Activated T-helper 17 cell treated with anti-CD3 and anti-CD28 coated beads, Interleukin-2, amount 50 U/mL, for 72 hours (primary cell): Measurements from ENCODE around the gene PTPRN2. TPM values are rescaled to one million over a fixed set of nuclear protein-coding genes. Genes with fewer than 3 reads are reported as not detected.
"Not testable (repeated sequence)": the region's sequence is repeated elsewhere in the genome, so short reads cannot be mapped to it uniquely, and the experiment has no call there.

Source experiments
- ATAC-seq: fragments of 150-1000 bp; cut with Tn5 transposase; replicated peaks from 2 replicates; pipeline ENCODE4 v1.10.0; 2021; ENCODE audit warnings: mild to moderate bottlenecking, moderate library complexity
- H3K27ac Mint-ChIP-seq: one replicate; pipeline ENCODE4 v1.8.0; 2022; ENCODE audit warnings: mixed read lengths
- H3K27me3 Mint-ChIP-seq: one replicate; pipeline ENCODE4 v1.8.0; 2022; ENCODE audit warnings: mixed read lengths
- H3K36me3 Mint-ChIP-seq: one replicate; pipeline ENCODE4 v1.8.0; 2022; ENCODE audit warnings: low read depth, mild to moderate bottlenecking, mixed read lengths
- H3K4me1 Mint-ChIP-seq: one replicate; pipeline ENCODE4 v1.8.0; 2022; ENCODE audit warnings: mixed read lengths
- H3K4me3 Mint-ChIP-seq: one replicate; pipeline ENCODE4 v1.8.0; 2022; ENCODE audit warnings: mild to moderate bottlenecking, mixed read lengths
- H3K9me3 Mint-ChIP-seq: one replicate; pipeline ENCODE4 v1.8.0; 2022; ENCODE audit warnings: mixed read lengths
- total RNA-seq, 2 donors: library from RNA; stranded (reverse); gene quantifications; one replicate each; pipeline ENCODE4 v1.2.3, GENCODE V29; 2022

Gene PTPRN2
- total RNA-seq, 2 donors from 2014 or later, result 0.48 to 1.4 TPM

DNA sequence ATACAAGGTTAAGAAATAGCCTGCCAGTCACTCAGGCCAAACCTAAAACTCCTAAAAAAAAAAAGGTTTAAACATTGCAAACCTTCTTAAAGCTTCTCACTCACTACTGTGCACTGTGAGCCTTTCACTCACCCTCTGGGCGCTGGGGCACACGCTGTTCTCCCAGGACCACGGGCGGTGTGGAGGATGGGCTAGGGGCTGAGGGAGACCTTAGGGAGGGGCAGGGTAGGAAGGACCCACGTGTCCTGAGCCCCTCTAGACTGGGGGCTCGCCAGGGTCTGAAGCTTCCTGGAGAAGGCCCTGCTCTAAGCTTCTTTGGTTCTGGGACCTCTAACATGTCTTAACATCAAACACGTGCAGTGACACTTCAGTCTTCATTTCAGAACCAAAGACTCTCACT lies 681.0 kb downstream of the PTPRN2 start:
- Mint-ChIP-seq H3K27ac (no peak overlapping the region), H3K4me1 (no peaks in the 10 kb centered on the region), H3K4me3 (no peak overlapping the region), H3K36me3 (no peaks in the 10 kb centered on the region), H3K9me3 (no peaks in the 10 kb centered on the region), H3K27me3 (peaks cover under 1% of the 10 kb centered on the region)
- no peak for ATAC-seq

DNA sequence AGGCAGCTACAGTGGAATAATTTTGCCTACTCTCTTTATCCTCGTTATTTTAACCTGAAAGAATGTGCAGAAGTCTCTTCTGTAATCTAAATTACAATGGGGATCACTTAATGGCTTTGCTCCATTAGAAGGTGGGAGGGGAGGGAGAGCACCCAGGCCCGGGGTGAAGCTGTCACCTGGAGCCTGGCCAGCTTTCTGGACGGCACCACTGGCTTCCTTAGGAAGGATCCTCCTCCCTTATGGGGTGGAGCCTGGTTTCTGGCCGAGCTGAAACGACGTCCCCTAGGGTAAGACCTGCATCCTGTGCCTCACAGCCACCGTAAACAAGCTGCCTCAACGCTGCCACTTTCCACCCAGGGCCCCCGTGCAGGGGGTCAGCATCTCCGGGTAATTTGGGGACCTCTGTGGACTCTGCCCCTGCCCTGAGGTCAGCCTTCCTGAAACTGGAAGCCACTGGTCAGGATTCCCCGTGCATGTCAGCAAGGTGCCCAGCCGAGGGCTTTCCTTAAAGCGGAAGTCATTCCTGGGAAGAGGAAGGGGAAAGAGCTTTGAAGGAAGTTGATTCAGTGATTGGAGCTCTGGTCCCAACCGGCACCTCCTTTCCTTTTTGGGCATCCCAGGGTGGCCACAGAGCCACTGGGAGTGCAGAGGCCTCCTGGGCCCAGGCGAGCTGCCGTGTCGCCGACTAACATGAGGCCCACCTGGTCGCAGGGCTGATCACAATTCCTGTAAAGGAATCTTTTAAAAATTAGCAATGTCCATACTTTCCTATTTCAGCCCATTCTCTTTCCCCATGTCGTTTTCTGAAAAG lies 681.8 kb downstream of the PTPRN2 start:
- no peaks in the 10 kb centered on the region for H3K9me3 Mint-ChIP-seq
- H3K4me1 Mint-ChIP-seq, result no peaks in the 10 kb centered on the region
- H3K4me3 Mint-ChIP-seq, result no peak overlapping the region
- H3K36me3 Mint-ChIP-seq, result no peaks in the 10 kb centered on the region
- H3K27ac Mint-ChIP-seq, result no peak overlapping the region
- no peak for ATAC-seq
- no peaks in the 10 kb centered on the region for H3K27me3 Mint-ChIP-seq

DNA sequence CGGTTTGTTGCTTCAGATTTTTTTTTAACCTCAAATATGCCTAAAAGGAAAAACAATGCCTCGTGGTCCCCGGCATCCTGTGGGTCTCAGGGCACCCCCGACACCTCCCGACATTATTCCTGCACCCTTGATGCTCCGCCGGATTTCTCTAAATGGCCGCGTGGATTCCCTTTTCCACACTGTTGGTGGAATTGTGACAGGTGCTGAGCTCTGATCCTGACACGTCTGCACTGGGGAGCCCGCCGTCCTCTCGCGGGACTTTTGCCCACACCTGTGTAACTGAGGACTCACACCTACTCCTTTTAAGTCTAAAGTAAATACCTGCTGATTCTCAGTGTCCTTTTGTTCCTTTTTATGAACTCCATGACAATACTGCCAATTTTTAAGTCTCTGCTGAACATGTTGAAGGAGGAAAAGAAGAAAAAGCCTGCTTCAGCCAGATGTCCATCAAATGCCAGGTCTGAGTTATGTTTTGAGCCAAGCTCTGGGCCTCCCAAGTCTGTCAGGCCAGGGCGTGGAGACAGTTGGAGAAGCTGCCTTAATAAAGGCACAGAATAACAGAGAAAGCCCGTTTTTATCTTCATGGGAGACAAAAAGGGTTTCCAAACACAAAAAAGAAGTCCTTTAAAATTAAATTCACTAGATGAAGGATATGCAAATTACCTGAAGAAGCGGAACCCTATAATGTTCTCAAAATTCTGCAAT lies 682.6 kb downstream of the PTPRN2 start:
- H3K27me3 Mint-ChIP-seq, result no peaks in the 10 kb centered on the region
- H3K9me3 Mint-ChIP-seq, result no peaks in the 10 kb centered on the region
- no peak overlapping the region for H3K27ac Mint-ChIP-seq
- H3K4me3 Mint-ChIP-seq, result no peak overlapping the region
- no peaks in the 10 kb centered on the region for H3K4me1 Mint-ChIP-seq
- no peaks in the 10 kb centered on the region for H3K36me3 Mint-ChIP-seq
- ATAC-seq, result no peak

GRCh38 chr7:157904211-157904865 lies 683.3 kb downstream of the PTPRN2 start:
- no peak for ATAC-seq

GRCh38 chr7:157903710-157904109 lies 683.9 kb downstream of the PTPRN2 start:
- Mint-ChIP-seq H3K4me3 (no peak overlapping the region), H3K4me1 (no peaks in the 10 kb centered on the region), H3K9me3 (no peaks in the 10 kb centered on the region), H3K27me3 (no peaks in the 10 kb centered on the region), H3K36me3 (no peaks in the 10 kb centered on the region), H3K27ac (no peak overlapping the region)
- ATAC-seq, result no peak

More at GRCh38 chr7:157904211-157904865, 683.3 kb downstream of the PTPRN2 start:
- H3K4me3 Mint-ChIP-seq, result no peak overlapping the region
- no peaks in the 10 kb centered on the region for H3K27me3 Mint-ChIP-seq
- H3K27ac Mint-ChIP-seq, result no peak overlapping the region
- H3K9me3 Mint-ChIP-seq, result no peaks in the 10 kb centered on the region
- H3K4me1 Mint-ChIP-seq, result no peaks in the 10 kb centered on the region
- H3K36me3 Mint-ChIP-seq, result no peaks in the 10 kb centered on the region

- Mint-ChIP-seq H3K36me3 (no peaks in the 10 kb centered on the region), H3K4me1 (no peaks in the 10 kb centered on the region), H3K27ac (no peak overlapping the region), H3K9me3 (no peaks in the 10 kb centered on the region), H3K27me3 (no peaks in the 10 kb centered on the region), H3K4me3 (no peak overlapping the region)
- no peak for ATAC-seq
These were observed 684.3 kb downstream of the PTPRN2 start for GRCh38 chr7:157903296-157903695.

DNA sequence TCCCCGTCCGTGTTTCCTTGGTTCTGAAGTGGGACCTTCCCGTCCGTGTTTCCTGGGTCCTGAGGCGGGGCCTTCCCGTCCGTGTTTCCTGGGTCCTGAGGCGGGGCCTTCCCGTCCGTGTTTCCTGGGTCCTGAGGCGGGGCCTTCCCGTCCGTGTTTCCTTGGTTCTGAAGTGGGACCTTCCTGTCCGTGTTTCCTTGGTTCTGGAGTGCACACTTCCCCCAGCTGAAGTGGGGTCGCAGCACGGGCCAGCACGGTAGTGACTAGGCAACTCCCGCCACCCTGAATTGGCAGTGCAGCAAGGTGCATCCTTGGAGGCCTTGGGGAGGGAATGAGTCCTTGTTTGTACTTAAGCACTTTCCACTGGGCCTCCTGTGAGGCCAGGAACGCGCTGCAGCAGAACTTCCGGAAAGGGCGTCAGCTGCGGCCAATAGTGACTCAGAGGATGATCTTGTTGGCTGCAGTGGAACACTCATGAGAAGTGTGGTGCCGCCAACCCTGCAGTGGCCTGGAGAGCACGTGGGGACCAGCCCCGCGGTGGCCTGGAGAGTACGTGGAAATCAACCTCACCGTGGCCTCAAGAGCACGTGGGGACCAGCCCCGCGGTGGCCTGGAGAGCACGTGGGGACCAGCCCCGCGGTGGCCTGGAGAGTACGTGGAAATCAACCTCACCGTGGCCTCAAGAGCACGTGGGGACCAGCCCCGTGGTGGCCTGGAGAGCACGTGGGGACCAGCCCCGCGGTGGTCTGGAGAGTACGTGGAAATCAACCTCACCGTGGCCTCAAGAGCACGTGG lies 685.6 kb downstream of the PTPRN2 start:
- not testable (repeated sequence) for H3K4me1 Mint-ChIP-seq, H3K27me3 Mint-ChIP-seq, H3K4me3 Mint-ChIP-seq, ATAC-seq, H3K9me3 Mint-ChIP-seq, H3K36me3 Mint-ChIP-seq, H3K27ac Mint-ChIP-seq

GRCh38 chr7:157901166-157901565 lies 686.5 kb downstream of the PTPRN2 start:
- Mint-ChIP-seq H3K9me3 (no peaks in the 10 kb centered on the region), H3K4me3 (no peak overlapping the region), H3K27ac (no peak overlapping the region), H3K4me1 (no peaks in the 10 kb centered on the region), H3K36me3 (no peaks in the 10 kb centered on the region), H3K27me3 (no peaks in the 10 kb centered on the region)
- no peak for ATAC-seq

- H3K9me3 Mint-ChIP-seq, result no peaks in the 10 kb centered on the region
- H3K27ac Mint-ChIP-seq, result no peak overlapping the region
- no peaks in the 10 kb centered on the region for H3K36me3 Mint-ChIP-seq
- H3K4me1 Mint-ChIP-seq, result no peaks in the 10 kb centered on the region
- ATAC-seq, result no peak
- no peak overlapping the region for H3K4me3 Mint-ChIP-seq
- H3K27me3 Mint-ChIP-seq, result no peaks in the 10 kb centered on the region
These were observed 687.1 kb downstream of the PTPRN2 start for GRCh38 chr7:157900556-157900955.

GRCh38 chr7:157900011-157900410 lies 687.6 kb downstream of the PTPRN2 start:
- H3K9me3 Mint-ChIP-seq, result no peaks in the 10 kb centered on the region
- no peaks in the 10 kb centered on the region for H3K36me3 Mint-ChIP-seq
- H3K27me3 Mint-ChIP-seq, result no peaks in the 10 kb centered on the region
- H3K4me3 Mint-ChIP-seq, result no peak overlapping the region
- ATAC-seq, result no peak
- H3K27ac Mint-ChIP-seq, result no peak overlapping the region
- H3K4me1 Mint-ChIP-seq, result no peaks in the 10 kb centered on the region

DNA sequence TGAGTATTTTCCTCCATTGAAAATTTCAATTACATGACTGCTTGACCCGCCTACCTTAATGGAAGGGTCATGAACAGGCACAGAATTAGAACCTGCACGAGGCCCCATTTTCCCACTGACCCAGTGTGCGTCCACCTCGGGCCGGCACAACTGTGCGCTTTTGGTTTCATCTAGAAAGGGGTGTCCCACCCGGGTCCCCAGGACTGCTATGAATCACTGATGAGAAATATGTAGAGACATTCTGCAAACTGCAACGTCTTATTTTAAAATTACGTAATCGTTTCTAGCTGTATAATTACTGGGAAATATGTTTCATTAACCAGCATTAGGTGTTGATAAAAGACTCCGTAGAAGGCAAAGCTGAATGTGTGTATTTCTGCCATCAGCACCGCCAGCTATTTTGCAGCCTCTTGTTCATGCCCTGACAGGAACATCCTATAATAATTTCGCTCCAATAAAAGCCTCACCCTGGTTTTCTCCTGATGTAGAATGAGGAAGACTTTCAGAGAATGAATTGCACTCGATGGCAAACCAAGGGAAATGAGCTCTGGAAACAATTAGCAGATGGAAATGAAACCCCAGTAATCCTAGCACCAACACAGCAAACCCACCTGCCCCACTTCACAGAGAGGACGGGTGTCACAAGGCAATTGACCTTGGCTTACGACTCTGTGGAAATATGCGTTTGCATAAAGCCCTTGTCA lies 688.7 kb downstream of the PTPRN2 start:
- no peak for ATAC-seq
- H3K27ac Mint-ChIP-seq, result no peak overlapping the region
- no peaks in the 10 kb centered on the region for H3K27me3 Mint-ChIP-seq
- no peak overlapping the region for H3K4me3 Mint-ChIP-seq
- no peaks in the 10 kb centered on the region for H3K9me3 Mint-ChIP-seq
- no peaks in the 10 kb centered on the region for H3K4me1 Mint-ChIP-seq
- H3K36me3 Mint-ChIP-seq, result no peaks in the 10 kb centered on the region

DNA sequence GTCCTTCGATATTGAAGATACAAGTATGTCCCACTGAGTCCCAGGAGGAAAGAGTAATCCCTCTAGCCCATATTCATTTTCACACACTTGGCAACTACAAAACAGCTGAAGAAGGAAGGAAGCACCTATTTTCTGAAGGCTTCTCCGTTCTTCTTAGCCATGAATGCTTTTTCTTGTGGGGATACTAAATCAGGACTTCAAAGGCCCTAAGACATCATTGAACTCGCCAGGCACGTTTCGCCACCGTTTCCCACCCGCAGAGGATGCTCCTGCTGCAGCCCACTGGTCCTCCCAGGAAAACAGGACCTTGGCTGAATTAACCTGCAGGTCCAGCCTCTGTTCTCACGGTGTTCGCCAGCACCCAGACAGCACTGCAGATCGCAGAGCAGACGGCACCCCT lies 689.4 kb downstream of the PTPRN2 start:
- Mint-ChIP-seq H3K4me3 (no peak overlapping the region), H3K4me1 (no peaks in the 10 kb centered on the region), H3K27ac (no peak overlapping the region), H3K27me3 (no peaks in the 10 kb centered on the region), H3K36me3 (no peaks in the 10 kb centered on the region), H3K9me3 (no peaks in the 10 kb centered on the region)
- no peak for ATAC-seq

GRCh38 chr7:157897681-157898080 lies 689.9 kb downstream of the PTPRN2 start:
- Mint-ChIP-seq H3K27ac (no peak overlapping the region), H3K27me3 (no peaks in the 10 kb centered on the region), H3K4me1 (no peaks in the 10 kb centered on the region), H3K4me3 (no peak overlapping the region), H3K36me3 (no peaks in the 10 kb centered on the region), H3K9me3 (no peaks in the 10 kb centered on the region)
- ATAC-seq, result no peak
